HCT116 (cell line): ENCODE results near the gene SPON1. TPM values are rescaled to one million over a fixed set of nuclear protein-coding genes. Genes with fewer than 3 reads are reported as not detected.

Experiments used
- ATAC-seq: fragments of 200-7000 bp; cut with Tn5 transposase; 2 replicates; pipeline ENCODE4 v1.9.1; 2020; ENCODE audit warnings: mild to moderate bottlenecking, moderate library complexity
- BruUV-seq: library from RNA; stranded (reverse); fragments of 400-500 nt; replicated peaks from 2 replicates; lab custom pipeline; 2021; lab: Mats Ljungman, UMichigan
- CTCF ChIA-PET: fragments of 300-600 bp; sonication (Branson Sonifier 250); formaldehyde crosslinking; loops from one replicate; lab custom pipeline; 2021; ENCODE audit warnings: antibody characterized with exemption; lab: Charles Lee
- POLR2A ChIA-PET: fragments of 300-600, 350-600 bp; sonication (Branson Sonifier 250); formaldehyde crosslinking; loops from one replicate; lab custom pipeline; 2021; ENCODE audit warnings: antibody characterized with exemption; lab: Charles Lee
- RAD21 ChIA-PET, 2 experiments: fragments of 300-600 bp; sonication (Branson Sonifier 250); formaldehyde crosslinking; loops; one replicate each; lab custom pipeline; 2023; ENCODE audit warnings: low total read pairs in 2 of 2; ENCODE audit not compliant: uncharacterized antibody in 2 of 2, unreplicated experiment in 2 of 2, low non-redundant PET in 1 of 2; lab: Charles Lee
- DNase-seq: peaks from one replicate; pipeline ENCODE4 v3.0.0-alpha.2; 2010; ENCODE audit warnings: low read depth, low spot score
- H2AFZ ChIP-seq: fragments of 200-600 bp; shearing (Covaris generic), sonication (generic); 2 replicates; pipeline ENCODE4 v1.6.1; 2017; ENCODE audit warnings: low read depth, mixed run types, mixed read lengths, antibody characterized with exemption, low read length; ENCODE audit not compliant: poor library complexity, severe bottlenecking
- H3K27ac ChIP-seq: 2 replicates; pipeline ENCODE4 v1.5.1; 2012; ENCODE audit warnings: low read depth, low read length
- H3K27me3 ChIP-seq: fragments of 200-600 bp; sonication (generic); 2 replicates; pipeline ENCODE4 v1.6.1; 2016; ENCODE audit warnings: mixed run types, low read length, mixed read lengths; ENCODE audit not compliant: insufficient read depth
- H3K36me3 ChIP-seq, 2 experiments: fragments of 200-500 bp in 1 of 2; fragments of 200-600 bp in 1 of 2; sonication (Bioruptor generic) in 1 of 2; sonication (generic) in 1 of 2; 2 replicates each; pipeline versions ENCODE4 v1.5.1 to v1.6.1; 2014 to 2016; ENCODE audit warnings: low read length in 2 of 2, inconsistent platforms in 1 of 2, mixed read lengths in 1 of 2, mixed run types in 1 of 2; ENCODE audit not compliant: insufficient read depth in 2 of 2, control insufficient read depth in 1 of 2
- H3K4me1 ChIP-seq, 2 experiments: fragments of 200-600 bp in 1 of 2; sonication (generic) in 1 of 2; 2 replicates each; pipeline versions ENCODE4 v1.5.1 to v1.6.1; 2012 to 2017; ENCODE audit warnings: low read length in 2 of 2, inconsistent platforms in 1 of 2, mild to moderate bottlenecking in 1 of 2, mixed read lengths in 1 of 2, mixed run types in 1 of 2, moderate library complexity in 1 of 2; ENCODE audit not compliant: insufficient read depth in 2 of 2, control insufficient read depth in 1 of 2
- H3K4me2 ChIP-seq: fragments of 200-600 bp; sonication (generic); 2 replicates; pipeline ENCODE4 v1.6.1; 2017; ENCODE audit warnings: mixed run types, low read length, mixed read lengths
- H3K4me3 ChIP-seq, 2 experiments: fragments of 200-600 bp in 1 of 2; sonication (generic) in 1 of 2; replicated peaks in 1 of 2; 2 replicates each; pipeline ENCODE4 v1.5.1; 2011 to 2016; ENCODE audit warnings: low read length in 2 of 2, control low read depth in 1 of 2, low read depth in 1 of 2, mild to moderate bottlenecking in 1 of 2, mixed read lengths in 1 of 2, mixed run types in 1 of 2
- H3K79me2 ChIP-seq: fragments of 200-600 bp; sonication (generic); 2 replicates; pipeline ENCODE4 v1.6.1; 2017; ENCODE audit warnings: mild to moderate bottlenecking, mixed run types, low read length, moderate library complexity, mixed read lengths; ENCODE audit not compliant: insufficient read depth
- H3K9ac ChIP-seq: fragments of 200-600 bp; sonication (generic); 2 replicates; pipeline ENCODE4 v1.6.1; 2016; ENCODE audit warnings: low read length, mixed read lengths
- H3K9me2 ChIP-seq: fragments of 200-600 bp; sonication (generic), shearing (Covaris generic); 2 replicates; pipeline ENCODE4 v1.6.1; 2017; ENCODE audit warnings: mixed run types, mild to moderate bottlenecking, moderate library complexity; ENCODE audit not compliant: insufficient read depth
- H3K9me3 ChIP-seq, 2 experiments: fragments of 200-500 bp in 1 of 2; fragments of 200-600 bp in 1 of 2; sonication (Bioruptor generic) in 1 of 2; sonication (generic) in 1 of 2; 2 replicates each; pipeline ENCODE4 v1.6.1; 2014 to 2017; ENCODE audit warnings: low read length in 2 of 2, mixed read lengths in 2 of 2, inconsistent platforms in 1 of 2, low read depth in 1 of 2, mild to moderate bottlenecking in 1 of 2, mixed run types in 1 of 2, moderate library complexity in 1 of 2; ENCODE audit not compliant: control insufficient read depth in 1 of 2, insufficient read depth in 1 of 2
- H4K20me1 ChIP-seq: fragments of 200-600 bp; sonication (generic), shearing (Covaris generic); 2 replicates; pipeline ENCODE4 v1.6.1; 2017; ENCODE audit warnings: mixed run types, mild to moderate bottlenecking, moderate library complexity; ENCODE audit not compliant: insufficient read depth
- CBX3 ChIP-seq: IDR thresholded peaks from 2 replicates; pipeline ENCODE4 v1.6.1; 2012; ENCODE audit warnings: low read depth
- CEBPB ChIP-seq: IDR thresholded peaks from 2 replicates; pipeline ENCODE4 v1.6.1; 2012; ENCODE audit warnings: low read depth
- EGR1 ChIP-seq: IDR thresholded peaks from 2 replicates; pipeline ENCODE4 v1.6.1; 2012; ENCODE audit warnings: low read depth
- ELF1 ChIP-seq: IDR thresholded peaks from 2 replicates; pipeline ENCODE4 v1.6.1; 2012; ENCODE audit warnings: low read depth, borderline replicate concordance
- EZH2phosphoT487 ChIP-seq: fragments of 200-600 bp; IDR thresholded peaks from 2 replicates; pipeline ENCODE4 v1.6.1; 2018; ENCODE audit warnings: antibody characterized with exemption, borderline replicate concordance
- FOSL1 ChIP-seq: IDR thresholded peaks from 2 replicates; pipeline ENCODE4 v1.6.1; 2012; ENCODE audit warnings: low read depth
- JUND ChIP-seq: IDR thresholded peaks from 2 replicates; pipeline ENCODE4 v1.6.1; 2012
- POLR2A ChIP-seq: IDR thresholded peaks from 2 replicates; pipeline ENCODE4 v1.7.0; 2011; ENCODE audit warnings: borderline replicate concordance; ENCODE audit not compliant: insufficient read depth, insufficient read length; ENCODE audit errors: extremely low read depth
- RAD21 ChIP-seq: IDR thresholded peaks from 2 replicates; pipeline ENCODE4 v1.6.1; 2012; ENCODE audit warnings: low read depth, mild to moderate bottlenecking
- SIN3A ChIP-seq: IDR thresholded peaks from 2 replicates; pipeline ENCODE4 v1.6.1; 2012; ENCODE audit warnings: low read depth
- SP1 ChIP-seq: IDR thresholded peaks from 2 replicates; pipeline ENCODE4 v1.6.1; 2012; ENCODE audit warnings: low read depth
- SRF ChIP-seq: IDR thresholded peaks from 2 replicates; pipeline ENCODE4 v1.6.1; 2012; ENCODE audit warnings: low read depth
- TCF7L2 ChIP-seq: IDR thresholded peaks from 2 replicates; pipeline ENCODE4 v1.7.0; 2011; ENCODE audit warnings: borderline replicate concordance, inconsistent platforms; ENCODE audit not compliant: insufficient read depth, insufficient read length; ENCODE audit errors: extremely low read depth
- YY1 ChIP-seq: IDR thresholded peaks from 2 replicates; pipeline ENCODE4 v1.6.1; 2011; ENCODE audit warnings: low read length, low read depth, moderate library complexity, mild to moderate bottlenecking; ENCODE audit not compliant: insufficient replicate concordance; ENCODE audit errors: extremely low read depth
- ZBTB33 ChIP-seq: IDR thresholded peaks from 2 replicates; pipeline ENCODE4 v1.6.1; 2011; ENCODE audit warnings: mild to moderate bottlenecking, low read length, moderate library complexity; ENCODE audit not compliant: insufficient replicate concordance; ENCODE audit errors: extremely low read depth
- ZFX ChIP-seq: fragments of 450-650 bp; IDR thresholded peaks from 2 replicates; pipeline ENCODE4 v1.6.1; 2017
- ZNF274 ChIP-seq: fragments of 200-500 bp; sonication (Bioruptor generic); IDR thresholded peaks from 2 replicates; pipeline ENCODE4 v1.6.1; 2014; ENCODE audit warnings: mild to moderate bottlenecking, low read depth, low read length, inconsistent platforms
- intact Hi-C: fragments of 100-400 bp; cut with micrococcal nuclease; formaldehyde crosslinking; loops from 2 replicates; pipeline ENCODE4 v1.10.0; 2022
- total RNA-seq: library from RNA; stranded (reverse); gene quantifications from one replicate; pipeline ENCODE4 v1.2.1, GENCODE V29; 2021; ENCODE audit not compliant: unreplicated experiment
- TF ChIP-seq, protein P1 (sequence below): IDR thresholded peaks from 2 replicates; pipeline ENCODE4 v1.6.1; 2012
- TF ChIP-seq, protein P2 (sequence below): IDR thresholded peaks from 2 replicates; pipeline ENCODE4 v1.6.1; 2012
- TF ChIP-seq, protein P3 (sequence below): IDR thresholded peaks from 2 replicates; pipeline ENCODE4 v1.6.1; 2012; ENCODE audit warnings: low read depth

SPON1 gene
- total RNA-seq, 1 experiment from 2014 or later, result 0.17 TPM

GRCh38 chr11:14251754-14252153, 289.2 kb downstream of the SPON1 start:
- Histone ChIP-seq H3K4me3 (no peak overlapping the region), H3K27ac (no peak overlapping the region), H3K4me1 (peaks cover 0 to 4% of the 10 kb centered on the region in 2 experiments; a peak in 1 of 4 replicates), H3K9me3 (no peaks in the 10 kb centered on the region), H3K4me2 (no peak overlapping the region), H3K79me2 (no peaks in the 10 kb centered on the region), H4K20me1 (no peaks in the 10 kb centered on the region), H2AFZ (no peak overlapping the region), H3K9ac (no peak overlapping the region), H3K9me2 (no peaks in the 10 kb centered on the region), H3K27me3 (peaks cover 27% of the 10 kb centered on the region; the same call in 1 of the 2 replicates), H3K36me3 (no peaks in the 10 kb centered on the region)
- ChIA-PET RAD21 (no interaction called here), POLR2A (no interaction called here), CTCF (interaction anchor here (1.4 to 2.9 kb wide), 2 partner anchors 167 to 479 kb away, joined by 4 to 10 read pairs; no protein-coding TSS in a partner anchor)
- intact Hi-C loops, result no loop called here
- no TSS peak for BruUV-seq
- DNase-seq (no peak), ATAC-seq (no peak)
- no peak for TF ChIP-seq RAD21
- no peak for TF ChIP-seq CBX3
- no peak for TF ChIP-seq ZFX
- no peak for TF ChIP-seq ZBTB33
- TF ChIP-seq, protein P1, sequence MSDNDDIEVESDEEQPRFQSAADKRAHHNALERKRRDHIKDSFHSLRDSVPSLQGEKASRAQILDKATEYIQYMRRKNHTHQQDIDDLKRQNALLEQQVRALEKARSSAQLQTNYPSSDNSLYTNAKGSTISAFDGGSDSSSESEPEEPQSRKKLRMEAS, result no peak
- no peak for TF ChIP-seq TCF7L2
- no peak for TF ChIP-seq ELF1
- no peak for TF ChIP-seq EGR1
- TF ChIP-seq, protein P2, sequence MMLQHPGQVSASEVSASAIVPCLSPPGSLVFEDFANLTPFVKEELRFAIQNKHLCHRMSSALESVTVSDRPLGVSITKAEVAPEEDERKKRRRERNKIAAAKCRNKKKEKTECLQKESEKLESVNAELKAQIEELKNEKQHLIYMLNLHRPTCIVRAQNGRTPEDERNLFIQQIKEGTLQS, result no peak
- TF ChIP-seq POLR2A, result no peak
- TF ChIP-seq SP1, result no peak
- no peak for TF ChIP-seq YY1
- no peak for TF ChIP-seq CEBPB
- no peak for TF ChIP-seq JUND
- TF ChIP-seq EZH2phosphoT487, result no peak
- no peak for TF ChIP-seq SRF
- TF ChIP-seq, protein P3, sequence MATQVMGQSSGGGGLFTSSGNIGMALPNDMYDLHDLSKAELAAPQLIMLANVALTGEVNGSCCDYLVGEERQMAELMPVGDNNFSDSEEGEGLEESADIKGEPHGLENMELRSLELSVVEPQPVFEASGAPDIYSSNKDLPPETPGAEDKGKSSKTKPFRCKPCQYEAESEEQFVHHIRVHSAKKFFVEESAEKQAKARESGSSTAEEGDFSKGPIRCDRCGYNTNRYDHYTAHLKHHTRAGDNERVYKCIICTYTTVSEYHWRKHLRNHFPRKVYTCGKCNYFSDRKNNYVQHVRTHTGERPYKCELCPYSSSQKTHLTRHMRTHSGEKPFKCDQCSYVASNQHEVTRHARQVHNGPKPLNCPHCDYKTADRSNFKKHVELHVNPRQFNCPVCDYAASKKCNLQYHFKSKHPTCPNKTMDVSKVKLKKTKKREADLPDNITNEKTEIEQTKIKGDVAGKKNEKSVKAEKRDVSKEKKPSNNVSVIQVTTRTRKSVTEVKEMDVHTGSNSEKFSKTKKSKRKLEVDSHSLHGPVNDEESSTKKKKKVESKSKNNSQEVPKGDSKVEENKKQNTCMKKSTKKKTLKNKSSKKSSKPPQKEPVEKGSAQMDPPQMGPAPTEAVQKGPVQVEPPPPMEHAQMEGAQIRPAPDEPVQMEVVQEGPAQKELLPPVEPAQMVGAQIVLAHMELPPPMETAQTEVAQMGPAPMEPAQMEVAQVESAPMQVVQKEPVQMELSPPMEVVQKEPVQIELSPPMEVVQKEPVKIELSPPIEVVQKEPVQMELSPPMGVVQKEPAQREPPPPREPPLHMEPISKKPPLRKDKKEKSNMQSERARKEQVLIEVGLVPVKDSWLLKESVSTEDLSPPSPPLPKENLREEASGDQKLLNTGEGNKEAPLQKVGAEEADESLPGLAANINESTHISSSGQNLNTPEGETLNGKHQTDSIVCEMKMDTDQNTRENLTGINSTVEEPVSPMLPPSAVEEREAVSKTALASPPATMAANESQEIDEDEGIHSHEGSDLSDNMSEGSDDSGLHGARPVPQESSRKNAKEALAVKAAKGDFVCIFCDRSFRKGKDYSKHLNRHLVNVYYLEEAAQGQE, result no peak
- no peak for TF ChIP-seq SIN3A
- no peak for TF ChIP-seq FOSL1
- TF ChIP-seq ZNF274, result no peak
